ENCODE results near the gene LOXL1.

DNA sequence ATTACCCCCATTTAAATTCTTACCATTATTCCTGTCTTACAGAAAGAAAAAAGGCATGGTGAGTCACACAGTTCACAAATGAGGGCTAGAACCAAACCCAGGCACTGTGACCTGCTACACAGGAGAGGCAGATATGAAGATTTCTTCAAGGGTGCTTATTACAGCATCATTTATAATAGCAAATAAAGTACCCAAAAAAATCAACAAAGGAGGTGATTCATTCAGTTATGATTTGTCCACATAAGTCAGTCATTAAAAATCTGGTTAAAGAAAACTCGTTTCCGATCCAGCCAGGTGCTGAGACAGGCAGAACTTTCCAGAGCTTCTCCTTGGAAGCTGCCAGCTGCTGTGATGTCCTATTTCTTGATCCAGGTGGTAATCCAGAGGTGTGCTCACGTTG is 7.5 kb upstream of the LOXL1 start:
- TF ChIP-seq POLR2AphosphoS5 (IDR thresholded peaks at IDR 0.05) (no peak), POLR2A (IDR thresholded peaks at IDR 0.05) (no peak)
- TF ChIP-seq, protein P1, sequence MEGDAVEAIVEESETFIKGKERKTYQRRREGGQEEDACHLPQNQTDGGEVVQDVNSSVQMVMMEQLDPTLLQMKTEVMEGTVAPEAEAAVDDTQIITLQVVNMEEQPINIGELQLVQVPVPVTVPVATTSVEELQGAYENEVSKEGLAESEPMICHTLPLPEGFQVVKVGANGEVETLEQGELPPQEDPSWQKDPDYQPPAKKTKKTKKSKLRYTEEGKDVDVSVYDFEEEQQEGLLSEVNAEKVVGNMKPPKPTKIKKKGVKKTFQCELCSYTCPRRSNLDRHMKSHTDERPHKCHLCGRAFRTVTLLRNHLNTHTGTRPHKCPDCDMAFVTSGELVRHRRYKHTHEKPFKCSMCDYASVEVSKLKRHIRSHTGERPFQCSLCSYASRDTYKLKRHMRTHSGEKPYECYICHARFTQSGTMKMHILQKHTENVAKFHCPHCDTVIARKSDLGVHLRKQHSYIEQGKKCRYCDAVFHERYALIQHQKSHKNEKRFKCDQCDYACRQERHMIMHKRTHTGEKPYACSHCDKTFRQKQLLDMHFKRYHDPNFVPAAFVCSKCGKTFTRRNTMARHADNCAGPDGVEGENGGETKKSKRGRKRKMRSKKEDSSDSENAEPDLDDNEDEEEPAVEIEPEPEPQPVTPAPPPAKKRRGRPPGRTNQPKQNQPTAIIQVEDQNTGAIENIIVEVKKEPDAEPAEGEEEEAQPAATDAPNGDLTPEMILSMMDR (IDR thresholded peaks at IDR 0.05), result no peak

All from prostate gland (tissue), 2 donors.